Kidney (tissue), 14 donors: ENCODE results near the gene GPC5. TPM values are rescaled to one million over a fixed set of nuclear protein-coding genes. Genes with fewer than 3 reads are reported as not detected.

ENCODE experiments used
- DNase-seq, 5 donors: peaks; one replicate each; pipeline ENCODE4 v3.0.0-alpha.2; 2013 to 2020
- FAIRE-seq: peaks from 2 replicates; lab custom pipeline; 2012; peaks lifted over from hg19 to GRCh38; lab: Jason Lieb, UNC
- H3K27ac ChIP-seq, 2 donors: one replicate each; pipeline ENCODE4 v1.7.0; 2013; ENCODE audit warnings: low read depth in 2 of 2, low read length in 2 of 2, inconsistent platforms in 1 of 2
- H3K27me3 ChIP-seq: one replicate; pipeline ENCODE4 v1.7.1; 2013; ENCODE audit warnings: low read length, inconsistent platforms; ENCODE audit not compliant: control insufficient read depth, insufficient read depth
- H3K36me3 ChIP-seq, 3 donors: one replicate each; pipeline versions ENCODE4 v1.7.0 to v1.7.1; 2013; ENCODE audit warnings: low read length in 3 of 3, control low read depth in 1 of 3, inconsistent platforms in 1 of 3; ENCODE audit not compliant: insufficient read depth in 3 of 3, control insufficient read depth in 2 of 3
- H3K4me1 ChIP-seq, 3 donors: one replicate each; pipeline versions ENCODE4 v1.7.0 to v1.7.1; 2013; ENCODE audit warnings: low read length in 3 of 3, inconsistent platforms in 1 of 3, low read depth in 1 of 3; ENCODE audit not compliant: control insufficient read depth in 2 of 3, insufficient read depth in 2 of 3
- H3K4me3 ChIP-seq, 3 donors: one replicate each; pipeline versions ENCODE4 v1.7.0 to v1.8.1; 2013; ENCODE audit warnings: low read length in 3 of 3, control low read depth in 1 of 3, inconsistent platforms in 1 of 3
- H3K9ac ChIP-seq, 3 donors: one replicate each; pipeline versions ENCODE4 v1.7.0 to v1.7.1; 2013; ENCODE audit warnings: low read length in 3 of 3, control low read depth in 1 of 3, inconsistent platforms in 1 of 3
- H3K9me3 ChIP-seq, 3 donors: one replicate each; pipeline versions ENCODE4 v1.7.0 to v1.7.1; 2013; ENCODE audit warnings: low read length in 3 of 3, control low read depth in 1 of 3, inconsistent platforms in 1 of 3; ENCODE audit not compliant: control insufficient read depth in 2 of 3, insufficient read depth in 1 of 3
- CTCF ChIP-seq: IDR thresholded peaks from 3 replicates; pipeline ENCODE4 v1.5.1; 2012; ENCODE audit warnings: mild to moderate bottlenecking, moderate library complexity, borderline replicate concordance; ENCODE audit not compliant: insufficient read depth; ENCODE audit errors: extremely low read depth
- intact Hi-C: fragments of 100-400 bp; cut with DNase I; formaldehyde crosslinking; loops from one replicate; pipeline ENCODE4 v1.11.1; 2022
- polyA plus RNA-seq: library from polyadenylated mRNA; stranded (reverse); fragments of 350-450 nt; fragmentation: Illumina TruSeq; extraction: RNeasy Lipid Tissue Mini Kit (QIAGEN cat#74804); gene quantifications from one replicate; pipeline ENCODE4 v1.2.3, GENCODE V29; 2014; ENCODE audit warnings: low read depth, low replicate concordance; ENCODE audit not compliant: insufficient read depth
- total RNA-seq: library from RNA; stranded (reverse); fragmentation: NEBNext Ultra II Directional; extraction: Animal tissue kit (Norgen Biotek cat#: 25700); gene quantifications from one replicate; pipeline ENCODE4 v1.2.1, GENCODE V29; 2021
- donor health status: control.
- donor health status: control.
- donor health status: control.
- donor health status: control.
- donor health status: control.
- donor health status: DM: yes; HTN: yes; CAD: no.
- donor health status: Normal renal cell carcinoma (clear cell type).

The GPC5 gene
- total and polyA plus RNA-seq, 2 donors from 2014 or later, result 0.47 to 6.8 TPM

- Histone ChIP-seq H3K4me1 (no peaks in the 10 kb centered on the region), H3K27ac (no peak overlapping the region), H3K4me3 (no peak overlapping the region), H3K36me3 (no peaks in the 10 kb centered on the region), H3K27me3 (no peaks in the 10 kb centered on the region), H3K9me3 (no peaks in the 10 kb centered on the region), H3K9ac (no peak overlapping the region)
- FAIRE-seq, result no peak
- DNase-seq, result no peak
- intact Hi-C loops, result no loop called here
- no peak for TF ChIP-seq CTCF
Measured at GRCh38 chr13:91684746-91685145, 286.3 kb downstream of the GPC5 start.

GRCh38 chr13:91690944-91691343, 292.5 kb downstream of the GPC5 start:
- FAIRE-seq, result no peak
- peak in 2 of 5 donors; percentile 17 to 18 for DNase-seq
- no peak overlapping the region for H3K4me3 ChIP-seq
- H3K36me3 ChIP-seq, result no peaks in the 10 kb centered on the region
- H3K27ac ChIP-seq, result no peak overlapping the region
- H3K4me1 ChIP-seq, result no peaks in the 10 kb centered on the region
- no peak overlapping the region for H3K9ac ChIP-seq
- no peaks in the 10 kb centered on the region for H3K27me3 ChIP-seq
- TF ChIP-seq CTCF, result no peak
- intact Hi-C loops, result no loop called here
- H3K9me3 ChIP-seq, result no peaks in the 10 kb centered on the region

GRCh38 chr13:91693466-91693865, 295.0 kb downstream of the GPC5 start:
- Histone ChIP-seq H3K9me3 (no peaks in the 10 kb centered on the region), H3K27ac (no peak overlapping the region), H3K4me1 (no peaks in the 10 kb centered on the region), H3K4me3 (no peak overlapping the region), H3K9ac (no peak overlapping the region), H3K27me3 (no peaks in the 10 kb centered on the region), H3K36me3 (no peaks in the 10 kb centered on the region)
- DNase-seq (no peak), FAIRE-seq (no peak)
- no peak for TF ChIP-seq CTCF
- intact Hi-C loops, result no loop called here

- intact Hi-C loops, result no loop called here
- no peak for TF ChIP-seq CTCF
- no peaks in the 10 kb centered on the region for H3K27me3 ChIP-seq
Measured at GRCh38 chr13:91698308-91698707, 299.9 kb downstream of the GPC5 start.

More at GRCh38 chr13:91698308-91698707, 299.9 kb downstream of the GPC5 start:
- H3K27ac ChIP-seq, result no peak overlapping the region
- FAIRE-seq (no peak), DNase-seq (no peak)
- H3K36me3 ChIP-seq, result no peaks in the 10 kb centered on the region
- H3K9me3 ChIP-seq, result no peaks in the 10 kb centered on the region
- no peak overlapping the region for H3K4me3 ChIP-seq
- H3K4me1 ChIP-seq, result no peaks in the 10 kb centered on the region
- H3K9ac ChIP-seq, result no peak overlapping the region
